Endothelial cell of umbilical vein (primary cell): ENCODE measurements around the gene CTNNA2. TPM values are rescaled to one million over a fixed set of nuclear protein-coding genes. Genes with fewer than 3 reads are reported as not detected.

ENCODE experiments used
- BruUV-seq: library from RNA; stranded (reverse); fragments of 400-500 nt; replicated peaks from 2 replicates; lab custom pipeline; 2021; lab: Mats Ljungman, UMichigan
- CTCF ChIA-PET: fragments of 300-600, 350-600 bp; sonication (Branson Sonifier 250); formaldehyde crosslinking; loops from one replicate; lab custom pipeline; 2021; ENCODE audit warnings: antibody characterized with exemption, inconsistent platforms; lab: Charles Lee
- POLR2A ChIA-PET: fragments of 300-600, 350-600 bp; sonication (Branson Sonifier 250); formaldehyde crosslinking; loops from one replicate; lab custom pipeline; 2021; ENCODE audit warnings: antibody characterized with exemption, inconsistent platforms; lab: Charles Lee
- DNase-seq: peaks from one replicate; pipeline ENCODE4 v3.0.0-alpha.2; 2011; ENCODE audit warnings: low read depth, low spot score
- FAIRE-seq: peaks from 2 replicates; lab custom pipeline; 2011; peaks lifted over from hg19 to GRCh38; lab: Jason Lieb, UNC
- H2AFZ ChIP-seq: 2 replicates; pipeline ENCODE4 v1.6.0; 2012; ENCODE audit warnings: low read depth, low read length, control low read depth, inconsistent platforms
- H3K27ac ChIP-seq: 2 replicates; pipeline ENCODE4 v1.5.1; 2011; ENCODE audit warnings: low read depth, mild to moderate bottlenecking, control low read depth, low read length, moderate library complexity; ENCODE audit not compliant: insufficient read depth
- H3K27me3 ChIP-seq, 2 experiments: 2 replicates each; pipeline versions ENCODE4 v1.6.0 to v1.6.1; 2011; ENCODE audit warnings: low read length in 2 of 2, mixed read lengths in 1 of 2; ENCODE audit not compliant: control insufficient read depth in 2 of 2, insufficient read depth in 2 of 2
- H3K36me3 ChIP-seq, 2 experiments: 2 replicates in 1 of 2; 3 replicates in 1 of 2; pipeline ENCODE4 v1.5.1; 2011; ENCODE audit warnings: low read length in 2 of 2, mild to moderate bottlenecking in 1 of 2, moderate library complexity in 1 of 2; ENCODE audit not compliant: control insufficient read depth in 2 of 2, insufficient read depth in 2 of 2; ENCODE audit errors: extremely low read depth in 1 of 2
- H3K4me1 ChIP-seq: 3 replicates; pipeline ENCODE4 v1.5.1; 2011; ENCODE audit warnings: mild to moderate bottlenecking, low read length; ENCODE audit not compliant: control insufficient read depth, insufficient read depth; ENCODE audit errors: extremely low read depth
- H3K4me2 ChIP-seq: 2 replicates; pipeline ENCODE4 v1.6.1; 2011; ENCODE audit warnings: low read length, control low read depth, mixed read lengths; ENCODE audit not compliant: insufficient read depth
- H3K4me3 ChIP-seq, 3 experiments: fragments of 200-600 bp in 1 of 3; sonication (generic), shearing (Covaris generic) in 1 of 3; replicated peaks in 1 of 3; 2 replicates each; pipeline ENCODE4 v1.5.1; 2011 to 2016; ENCODE audit warnings: control low read depth in 3 of 3, low read length in 3 of 3, mild to moderate bottlenecking in 2 of 3, inconsistent platforms in 1 of 3, low read depth in 1 of 3, moderate library complexity in 1 of 3; ENCODE audit not compliant: insufficient read depth in 1 of 3
- H3K79me2 ChIP-seq: 2 replicates; pipeline ENCODE4 v1.6.0; 2012; ENCODE audit warnings: low read length, inconsistent platforms; ENCODE audit not compliant: control insufficient read depth, insufficient read depth
- H3K9ac ChIP-seq: replicated peaks from 2 replicates; pipeline ENCODE3; 2011; ENCODE audit warnings: low read length, control low read depth; ENCODE audit not compliant: insufficient read depth; ENCODE audit errors: extremely low read depth
- H3K9me1 ChIP-seq: replicated peaks from 3 replicates; pipeline ENCODE4 v1.6.0; 2011; ENCODE audit warnings: mild to moderate bottlenecking, low read length; ENCODE audit not compliant: control insufficient read depth, insufficient read depth; ENCODE audit errors: extremely low read depth
- H3K9me3 ChIP-seq: replicated peaks from 2 replicates; pipeline ENCODE4 v1.5.1; 2012; ENCODE audit warnings: low read length, inconsistent platforms; ENCODE audit not compliant: control insufficient read depth, insufficient read depth
- H4K20me1 ChIP-seq: replicated peaks from 2 replicates; pipeline ENCODE3; 2011; ENCODE audit warnings: mild to moderate bottlenecking, low read length; ENCODE audit not compliant: control insufficient read depth, insufficient read depth; ENCODE audit errors: extremely low read depth
- CTCF ChIP-seq, 2 donors: IDR thresholded peaks; 1 replicate in 1 of 2; 2 replicates in 1 of 2; pipeline ENCODE4 v1.5.1; 2011; ENCODE audit warnings: low read length in 2 of 2, mild to moderate bottlenecking in 2 of 2, moderate library complexity in 2 of 2, control low read depth in 1 of 2, inconsistent platforms in 1 of 2, low read depth in 1 of 2; ENCODE audit not compliant: insufficient read depth in 1 of 2; ENCODE audit errors: extremely low read depth in 1 of 2
- EZH2 ChIP-seq: IDR thresholded peaks from 2 replicates; pipeline ENCODE4 v1.6.1; 2012; ENCODE audit warnings: borderline replicate concordance, low read depth, mild to moderate bottlenecking, moderate library complexity, low read length, inconsistent platforms; ENCODE audit not compliant: severe bottlenecking
- FOS ChIP-seq: IDR thresholded peaks from 2 replicates; pipeline ENCODE4 v1.6.1; 2011; ENCODE audit warnings: mild to moderate bottlenecking, low read length, moderate library complexity, borderline replicate concordance; ENCODE audit not compliant: insufficient read depth
- GATA2 ChIP-seq: IDR thresholded peaks from 2 replicates; pipeline ENCODE4 v1.7.0; 2011; ENCODE audit warnings: low read depth, mild to moderate bottlenecking, moderate library complexity, mixed read lengths, low read length; ENCODE audit not compliant: insufficient read length, insufficient read depth
- JUN ChIP-seq: IDR thresholded peaks from 2 replicates; pipeline ENCODE4 v1.6.1; 2011; ENCODE audit warnings: borderline replicate concordance, low read depth; ENCODE audit not compliant: insufficient read length, insufficient read depth
- MAX ChIP-seq: IDR thresholded peaks from 2 replicates; pipeline ENCODE4 v1.6.1; 2011; ENCODE audit not compliant: insufficient read depth, insufficient read length
- MYC ChIP-seq: IDR thresholded peaks from one replicate; pipeline ENCODE4 v1.6.1; 2011; ENCODE audit warnings: mild to moderate bottlenecking, low read depth, low read length
- POLR2A ChIP-seq: IDR thresholded peaks from 2 replicates; pipeline ENCODE4 v1.6.1; 2012; ENCODE audit warnings: low read depth, mild to moderate bottlenecking, control low read depth, low read length
- POLR2AphosphoS5 ChIP-seq: IDR thresholded peaks from 2 replicates; pipeline ENCODE4 v1.6.1; 2012; ENCODE audit warnings: low read depth, mild to moderate bottlenecking, control low read depth, low read length, moderate library complexity; ENCODE audit not compliant: insufficient read depth
- dilution Hi-C: fragments of 300-500 bp; cut with MboI; formaldehyde crosslinking; loops from one replicate; pipeline ENCODE4 v1.15.0; 2019; ENCODE audit warnings: low sequenced_read_pairs; ENCODE audit not compliant: extremely low pct_ligation_motif_present
- intact Hi-C: fragments of 100-400 bp; cut with micrococcal nuclease; formaldehyde crosslinking; loops from one replicate; pipeline ENCODE4 v1.10.0; 2022
- polyA plus RNA-seq, 4 experiments: library from polyadenylated mRNA; depleted of rRNA in 3 of 4; stranded (reverse) in 3 of 4; unstranded in 1 of 4; fragments of >200 nt; gene quantifications; 2 replicates each; pipeline versions ENCODE4 v1.2.1 to v1.2.3, GENCODE V29; 2011 to 2012; ENCODE audit warnings: missing spikeins in 1 of 4
- total RNA-seq: library from RNA; stranded (reverse); gene quantifications from 2 replicates; pipeline ENCODE4 v1.2.3, GENCODE V29; 2021

Gene CTNNA2
- total and polyA plus RNA-seq, 2 donors (not counting 3 experiments of a cell fraction or from before 2014, with no cell fraction given) = not detected

- intact Hi-C loops = no loop called here
- H2AFZ ChIP-seq = no peak overlapping the region
- no peak overlapping the region for H3K27ac ChIP-seq
- no peak overlapping the region for H3K9ac ChIP-seq
- CTCF ChIA-PET = no interaction called here
- POLR2A ChIA-PET = no interaction called here
- FAIRE-seq = no peak
- no peaks in the 10 kb centered on the region for H4K20me1 ChIP-seq
- no peak for TF ChIP-seq MYC
- no peak for TF ChIP-seq FOS
- no peak for TF ChIP-seq POLR2AphosphoS5
- no peak for TF ChIP-seq JUN
- no peak for TF ChIP-seq MAX
- TF ChIP-seq CTCF (IDR thresholded peaks at IDR 0.05; ENCODE audit: extremely low read depth in 1 of 2, insufficient read depth in 1 of 2, low read depth in 1 of 2, low read length in 2 of 2) = no peak
- TF ChIP-seq GATA2 = no peak
- no peak for TF ChIP-seq EZH2
- no peak for TF ChIP-seq POLR2A
- H3K27me3 ChIP-seq = no peaks in the 10 kb centered on the region
- BruUV-seq = no TSS peak
- no peak for DNase-seq
- H3K4me3 ChIP-seq = no peak overlapping the region
- no peak overlapping the region for H3K4me2 ChIP-seq
- H3K79me2 ChIP-seq = no peaks in the 10 kb centered on the region
- no peaks in the 10 kb centered on the region for H3K9me3 ChIP-seq
- no peaks in the 10 kb centered on the region for H3K9me1 ChIP-seq
- dilution Hi-C loops = no loop called here
- H3K36me3 ChIP-seq = no peaks in the 10 kb centered on the region
- H3K4me1 ChIP-seq = no peaks in the 10 kb centered on the region
These were observed 1004.5 kb downstream of the CTNNA2 start for GRCh38 chr2:80517316-80517715.
